Measurements from ENCODE around the gene CCDC182. TPM values are rescaled to one million over a fixed set of nuclear protein-coding genes. Genes with fewer than 3 reads are reported as not detected.

The CCDC182 gene
- total RNA-seq, 1 donor from 2014 or later: not detected

- DNase-seq (ENCODE audit: low read depth): no peak
Observed at GRCh38 chr17:57757735-57758134, 12.6 kb upstream of the CCDC182 start.

- DNase-seq (ENCODE audit: low read depth): no peak
Observed at GRCh38 chr17:57756951-57757350, 11.9 kb upstream of the CCDC182 start.

- peak; percentile 24 for DNase-seq (ENCODE audit: low read depth)
Observed at GRCh38 chr17:57755480-57756070, 10.5 kb upstream of the CCDC182 start.

GRCh38 chr17:57752031-57752905 lies 7.2 kb upstream of the CCDC182 start:
- no peak for DNase-seq (ENCODE audit: low read depth)

GRCh38 chr17:57751348-57751971 lies 6.4 kb upstream of the CCDC182 start:
- DNase-seq (ENCODE audit: low read depth): peak; percentile 13

GRCh38 chr17:57750895-57751294 lies 5.8 kb upstream of the CCDC182 start:
- DNase-seq (ENCODE audit: low read depth): no peak

GRCh38 chr17:57750109-57750871 lies 5.2 kb upstream of the CCDC182 start:
- DNase-seq (ENCODE audit: low read depth): peak; percentile 58

- DNase-seq (ENCODE audit: low read depth): no peak
Observed at GRCh38 chr17:57749701-57750100, 4.6 kb upstream of the CCDC182 start.

- peak; percentile 78 for DNase-seq (ENCODE audit: low read depth)
Observed at GRCh38 chr17:57747221-57748017, 2.3 kb upstream of the CCDC182 start.

- no peak for DNase-seq (ENCODE audit: low read depth)
Observed at GRCh38 chr17:57746221-57746620, 1.1 kb upstream of the CCDC182 start.

- DNase-seq (ENCODE audit: low read depth): no peak
Observed at GRCh38 chr17:57744195-57745170, 616 bp downstream of the CCDC182 start.

- no peak for DNase-seq (ENCODE audit: low read depth)
Observed at GRCh38 chr17:57740235-57740528, 4.9 kb downstream of the CCDC182 start.

- peak; percentile 89 for DNase-seq (ENCODE audit: low read depth)
Observed at GRCh38 chr17:57739402-57740234, 5.5 kb downstream of the CCDC182 start.

- DNase-seq (ENCODE audit: low read depth): no peak
Observed at GRCh38 chr17:57737450-57737849, 7.6 kb downstream of the CCDC182 start.

GRCh38 chr17:57735707-57736106 lies 9.4 kb downstream of the CCDC182 start:
- DNase-seq (ENCODE audit: low read depth): peak; percentile 20

GRCh38 chr17:57735230-57735629 lies 9.9 kb downstream of the CCDC182 start:
- DNase-seq (ENCODE audit: low read depth): no peak

GRCh38 chr17:57733085-57733484 lies 12.0 kb downstream of the CCDC182 start:
- DNase-seq (ENCODE audit: low read depth): no peak

GRCh38 chr17:57732062-57732461 lies 13.0 kb downstream of the CCDC182 start:
- peak; percentile 33 for DNase-seq (ENCODE audit: low read depth)

Measured in myocyte (in vitro differentiated cells).